DMS79 treated with DMSO at 0.1 percent for 48 hours (cell line): Measurements from ENCODE around the gene COL13A1.

ENCODE experiments used
- DNase-seq: peaks from one replicate; lab custom pipeline; 2025; lab: John Stamatoyannopoulos, UW

The COL13A1 gene

GRCh38 chr10:69868821-69869220 is 67.1 kb downstream of the COL13A1 start:
- no peak for DNase-seq

GRCh38 chr10:69869291-69869961 is 67.7 kb downstream of the COL13A1 start:
- DNase-seq, result no peak

GRCh38 chr10:69870591-69870990 is 68.9 kb downstream of the COL13A1 start:
- DNase-seq, result no peak

GRCh38 chr10:69871074-69871473 is 69.4 kb downstream of the COL13A1 start:
- no peak for DNase-seq

- DNase-seq, result no peak
Measured at GRCh38 chr10:69872323-69872722, 70.6 kb downstream of the COL13A1 start.

- no peak for DNase-seq
Measured at GRCh38 chr10:69873135-69873639, 71.5 kb downstream of the COL13A1 start.

- no peak for DNase-seq
Measured at GRCh38 chr10:69874449-69874848, 72.7 kb downstream of the COL13A1 start.

GRCh38 chr10:69875856-69876255 is 74.2 kb downstream of the COL13A1 start:
- DNase-seq, result no peak

GRCh38 chr10:69876286-69876685 is 74.6 kb downstream of the COL13A1 start:
- DNase-seq, result no peak

GRCh38 chr10:69876931-69877330 is 75.2 kb downstream of the COL13A1 start:
- DNase-seq, result no peak

GRCh38 chr10:69878038-69878437 is 76.3 kb downstream of the COL13A1 start:
- DNase-seq, result no peak

- no peak for DNase-seq
Measured at GRCh38 chr10:69878951-69879350, 77.2 kb downstream of the COL13A1 start.

GRCh38 chr10:69879634-69880257 is 78.0 kb downstream of the COL13A1 start:
- DNase-seq, result no peak

GRCh38 chr10:69880301-69881081 is 78.8 kb downstream of the COL13A1 start:
- no peak for DNase-seq

GRCh38 chr10:69881202-69881601 is 79.5 kb downstream of the COL13A1 start:
- no peak for DNase-seq

- DNase-seq, result no peak
Measured at GRCh38 chr10:69883310-69884023, 81.8 kb downstream of the COL13A1 start.

GRCh38 chr10:69884024-69884367 is 82.3 kb downstream of the COL13A1 start:
- DNase-seq, result no peak

GRCh38 chr10:69884686-69885085 is 83.0 kb downstream of the COL13A1 start:
- DNase-seq, result no peak

- DNase-seq, result no peak
Measured at GRCh38 chr10:69885379-69886013, 83.8 kb downstream of the COL13A1 start.

- DNase-seq, result no peak
Measured at GRCh38 chr10:69888882-69889584, 87.3 kb downstream of the COL13A1 start.
